CD4-positive, alpha-beta T cell treated with Interleukin-1 beta for 1 hour (primary cell): ENCODE results near the gene DMC1.
"Not testable (repeated sequence)": the region's sequence is repeated elsewhere in the genome, so short reads cannot be mapped to it uniquely, and the experiment has no call there.

Experiments
- DNase-seq, 2 donors: peaks; one replicate each; pipeline ENCODE4 v3.0.0-alpha.2; 2020 to 2022

DMC1 gene

GRCh38 chr22:38569972-38570778 lies at the start of gene DMC1:
Gene DMC1, minus strand, starts transcription at chr22:38570183. Its CDS starts 1,927 bp downstream, at chr22:38568256.
- DNase-seq, result peak; percentile 95 to 96

- DNase-seq, result no peak
Measured at GRCh38 chr22:38618682-38619081, 48.7 kb upstream of the DMC1 start.

- no peak for DNase-seq
Measured at GRCh38 chr22:38618258-38618657, 48.3 kb upstream of the DMC1 start.

GRCh38 chr22:38615064-38615405 lies 45.1 kb upstream of the DMC1 start:
- DNase-seq, result not testable (repeated sequence)

GRCh38 chr22:38614332-38615063 lies 44.5 kb upstream of the DMC1 start:
- no peak for DNase-seq

- no peak for DNase-seq
Measured at GRCh38 chr22:38613588-38613987, 43.6 kb upstream of the DMC1 start.

- DNase-seq, result no peak
Measured at GRCh38 chr22:38612217-38613006, 42.4 kb upstream of the DMC1 start.

- no peak for DNase-seq
Measured at GRCh38 chr22:38611559-38611958, 41.6 kb upstream of the DMC1 start.

GRCh38 chr22:38610234-38610633 lies 40.3 kb upstream of the DMC1 start:
- DNase-seq, result no peak

GRCh38 chr22:38608992-38609750 lies 39.2 kb upstream of the DMC1 start:
- no peak for DNase-seq

- DNase-seq, result no peak
Measured at GRCh38 chr22:38607680-38608079, 37.7 kb upstream of the DMC1 start.

GRCh38 chr22:38602166-38602565 lies 32.2 kb upstream of the DMC1 start:
- no peak for DNase-seq

GRCh38 chr22:38601221-38601764 lies 31.3 kb upstream of the DMC1 start:
- no peak for DNase-seq

GRCh38 chr22:38599466-38599865 lies 29.5 kb upstream of the DMC1 start:
- DNase-seq, result no peak

GRCh38 chr22:38582923-38583322 lies 12.9 kb upstream of the DMC1 start:
- DNase-seq, result not testable (repeated sequence)

GRCh38 chr22:38578505-38578904 lies 8.5 kb upstream of the DMC1 start:
- no peak for DNase-seq

GRCh38 chr22:38572065-38572464 lies 2.1 kb upstream of the DMC1 start:
- DNase-seq, result peak; percentile 30 to 55

- DNase-seq, result peak; percentile 29 to 36
Measured at GRCh38 chr22:38570779-38571364, 889 bp upstream of the DMC1 start.

GRCh38 chr22:38569181-38569971 lies 607 bp downstream of the DMC1 start:
- DNase-seq, result no peak

- no peak for DNase-seq
Measured at GRCh38 chr22:38567531-38568285, 2.3 kb downstream of the DMC1 start.
